NB4 (cell line): ENCODE measurements around the gene CTIF.

ENCODE experiments used
- CTCF ChIP-seq: IDR thresholded peaks from one replicate; pipeline ENCODE4 v1.5.1; 2012; ENCODE audit warnings: low read depth, low read length
- POLR2A ChIP-seq: IDR thresholded peaks from 2 replicates; pipeline ENCODE4 v1.6.1; 2011; ENCODE audit warnings: mild to moderate bottlenecking; ENCODE audit not compliant: insufficient read length; ENCODE audit errors: extremely low read depth

DNA sequence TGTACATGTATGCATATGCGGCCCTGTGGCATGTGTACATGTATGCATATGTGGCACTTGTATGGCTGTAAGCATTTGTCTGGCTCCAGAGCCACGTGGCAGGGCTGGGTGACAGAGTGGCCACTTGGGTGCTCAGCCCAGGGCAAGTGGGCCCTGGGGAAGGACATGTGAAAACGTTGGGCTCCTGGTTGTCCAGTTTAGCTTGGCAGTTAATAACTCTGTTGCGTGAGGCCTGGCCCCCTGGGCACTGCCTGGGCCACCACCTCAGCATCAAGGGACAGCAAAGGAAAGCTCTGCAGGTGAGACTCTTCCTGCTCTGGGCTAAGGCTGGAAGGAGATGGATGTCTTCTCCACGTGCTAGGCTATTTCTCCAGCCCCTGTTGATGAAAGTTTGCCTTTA, 119.9 kb downstream of the CTIF start:
- no peak for TF ChIP-seq CTCF
- TF ChIP-seq POLR2A, result no peak
